ENCODE measurements around the gene IL4R. TPM values are rescaled to one million over a fixed set of nuclear protein-coding genes. Genes with fewer than 3 reads are reported as not detected.

IL4R gene
- total and polyA plus RNA-seq, 2 of the 13 experiments (the other 11 are each of a cell fraction or from before 2014, with no cell fraction given), result 15.9 to 49.6 TPM

GRCh38 chr16:27313422-27314160, at the start of gene IL4R (continued):
- TF ChIP-seq KAT7 (CRISPR knock-in tag; IDR thresholded peaks at IDR 0.05; ENCODE audit: borderline replicate concordance) (peak; percentile 77), KLF15 (CRISPR knock-in tag; IDR thresholded peaks at IDR 0.05; ENCODE audit: borderline replicate concordance) (no peak), ZNF468 (CRISPR knock-in tag; IDR thresholded peaks at IDR 0.05) (no peak), ZNF550 (CRISPR knock-in tag; IDR thresholded peaks at IDR 0.05; ENCODE audit: borderline replicate concordance) (no peak), ZKSCAN1 (IDR thresholded peaks at IDR 0.05; ENCODE audit: low read length) (no peak; the same call in 1 of the 2 replicates), PAWR (CRISPR knock-in tag; IDR thresholded peaks at IDR 0.05; ENCODE audit: borderline replicate concordance) (no peak), DZIP1 (CRISPR knock-in tag; IDR thresholded peaks at IDR 0.05) (peak; percentile 72), AKAP8 (CRISPR knock-in tag; IDR thresholded peaks at IDR 0.05) (no peak), RFX3 (CRISPR knock-in tag; IDR thresholded peaks at IDR 0.05) (no peak), ZNF30 (CRISPR knock-in tag; IDR thresholded peaks at IDR 0.05) (no peak), JUNB (CRISPR knock-in tag; IDR thresholded peaks at IDR 0.05; ENCODE audit: borderline replicate concordance) (no peak), ZNF704 (CRISPR knock-in tag; IDR thresholded peaks at IDR 0.05; ENCODE audit: borderline replicate concordance) (no peak), MIER3 (CRISPR knock-in tag; IDR thresholded peaks at IDR 0.05; ENCODE audit: borderline replicate concordance) (peak; percentile 76; the same call in 1 of the 2 replicates), ZNF530 (CRISPR knock-in tag; IDR thresholded peaks at IDR 0.05; ENCODE audit: low read depth) (no peak), ZNF263 (CRISPR knock-in tag; IDR thresholded peaks at IDR 0.05) (peak; percentile 50; the same call in 1 of the 2 replicates), GMEB1 (CRISPR knock-in tag; IDR thresholded peaks at IDR 0.05; ENCODE audit: borderline replicate concordance) (peak; percentile 58; the same call in 1 of the 2 replicates), ZNF558 (CRISPR knock-in tag; IDR thresholded peaks at IDR 0.05; ENCODE audit: borderline replicate concordance) (peak; percentile 66; the same call in 1 of the 2 replicates), IKZF5 (CRISPR knock-in tag; IDR thresholded peaks at IDR 0.05) (peak; percentile 70; the same call in 1 of the 2 replicates), DR1 (CRISPR knock-in tag; IDR thresholded peaks at IDR 0.05) (no peak; the same call in 1 of the 2 replicates), ZNF230 (CRISPR knock-in tag; IDR thresholded peaks at IDR 0.05) (no peak), ERF (CRISPR knock-in tag; IDR thresholded peaks at IDR 0.05) (peak; percentile 64)

Data from HepG2 (cell line).